Stimulated activated CD4-positive, alpha-beta T cell treated with anti-CD3 and anti-CD28 coated beads, Interleukin-12 subunit alpha, Interleukin-12 subunit beta, amount 100 ng/mL, for 48 hours (primary cell): Measurements from ENCODE around the gene RAET1G.
"Not testable (repeated sequence)": the region's sequence is repeated elsewhere in the genome, so short reads cannot be mapped to it uniquely, and the experiment has no call there.

Experiments used
- DNase-seq, 3 donors: peaks; one replicate each; pipeline ENCODE4 v3.0.0-alpha.2; 2020; ENCODE audit warnings: low read depth in 2 of 3, low spot score in 1 of 3

The RAET1G gene

GRCh38 chr6:149897855-149898744 is 24.8 kb downstream of the RAET1G start, which contains the start of gene RAET1E:
Gene RAET1E, minus strand, starts transcription at chr6:149898113. Its CDS starts 7,212 bp downstream, at chr6:149890901.
- no peak for DNase-seq

GRCh38 chr6:149897015-149897697 is 25.8 kb downstream of the RAET1G start:
- DNase-seq, result no peak

- DNase-seq, result no peak
Measured at GRCh38 chr6:149896491-149896890, 26.4 kb downstream of the RAET1G start.

GRCh38 chr6:149895833-149896271 is 27.1 kb downstream of the RAET1G start:
- peak; percentile 9 to 22 (median 16) for DNase-seq

GRCh38 chr6:149895048-149895590 is 27.8 kb downstream of the RAET1G start:
- DNase-seq, result no peak

- not testable (repeated sequence) for DNase-seq
Measured at GRCh38 chr6:149891864-149892263, 31.1 kb downstream of the RAET1G start.

- no peak for DNase-seq
Measured at GRCh38 chr6:149891259-149891658, 31.7 kb downstream of the RAET1G start.

GRCh38 chr6:149890629-149891045 is 32.3 kb downstream of the RAET1G start:
- DNase-seq, result no peak

GRCh38 chr6:149889326-149889725 is 33.6 kb downstream of the RAET1G start:
- no peak for DNase-seq

- DNase-seq, result no peak
Measured at GRCh38 chr6:149888659-149889058, 34.3 kb downstream of the RAET1G start.

- no peak for DNase-seq
Measured at GRCh38 chr6:149888093-149888492, 34.8 kb downstream of the RAET1G start.

- no peak for DNase-seq
Measured at GRCh38 chr6:149887343-149887742, 35.6 kb downstream of the RAET1G start.

- no peak for DNase-seq
Measured at GRCh38 chr6:149885888-149886287, 37.0 kb downstream of the RAET1G start.

- no peak for DNase-seq
Measured at GRCh38 chr6:149884617-149885016, 38.3 kb downstream of the RAET1G start.

- DNase-seq, result no peak
Measured at GRCh38 chr6:149884215-149884614, 38.7 kb downstream of the RAET1G start.

GRCh38 chr6:149881860-149882259 is 41.1 kb downstream of the RAET1G start:
- no peak for DNase-seq

GRCh38 chr6:149881066-149881766 is 41.7 kb downstream of the RAET1G start:
- no peak for DNase-seq

GRCh38 chr6:149877659-149878058 is 45.3 kb downstream of the RAET1G start:
- no peak for DNase-seq

- DNase-seq, result no peak
Measured at GRCh38 chr6:149876241-149876933, 46.5 kb downstream of the RAET1G start.

- DNase-seq, result no peak
Measured at GRCh38 chr6:149872233-149872632, 50.7 kb downstream of the RAET1G start.

- DNase-seq, result no peak
Measured at GRCh38 chr6:149871182-149871581, 51.7 kb downstream of the RAET1G start.
